Measurements from ENCODE around the gene S100A1.
"Not testable (repeated sequence)": the region's sequence is repeated elsewhere in the genome, so short reads cannot be mapped to it uniquely, and the experiment has no call there.

Gene S100A1

GRCh38 chr1:153633161-153633753 lies 5.0 kb downstream of the S100A1 start:
- DNase-seq: no peak

- peak; percentile 84 for DNase-seq
These were observed 5.8 kb downstream of the S100A1 start, which contains the start of gene CHTOP for GRCh38 chr1:153633754-153634665. Gene CHTOP, plus strand, starts transcription at chr1:153634066. Its CDS starts 2,523 bp downstream, at chr1:153636589.

- DNase-seq: no peak
These were observed 7.6 kb downstream of the S100A1 start for GRCh38 chr1:153635872-153636271.

GRCh38 chr1:153636312-153636711 lies 8.1 kb downstream of the S100A1 start:
- DNase-seq: no peak

GRCh38 chr1:153638261-153638660 lies 10.0 kb downstream of the S100A1 start:
- DNase-seq: no peak

- DNase-seq: no peak
These were observed 11.0 kb downstream of the S100A1 start for GRCh38 chr1:153639280-153639679.

- not testable (repeated sequence) for DNase-seq
These were observed 12.0 kb downstream of the S100A1 start for GRCh38 chr1:153640213-153640612.

GRCh38 chr1:153640861-153641260 lies 12.6 kb downstream of the S100A1 start:
- DNase-seq: no peak

- DNase-seq: no peak
These were observed 13.9 kb downstream of the S100A1 start for GRCh38 chr1:153642161-153642560.

- DNase-seq: no peak
These were observed 14.9 kb downstream of the S100A1 start for GRCh38 chr1:153643100-153643499.

GRCh38 chr1:153643816-153644215 lies 15.6 kb downstream of the S100A1 start:
- no peak for DNase-seq

- DNase-seq: no peak
These were observed 18.6 kb downstream of the S100A1 start for GRCh38 chr1:153646672-153647345.

GRCh38 chr1:153647346-153647714 lies 19.1 kb downstream of the S100A1 start:
- no peak for DNase-seq

GRCh38 chr1:153648000-153648643 lies 19.9 kb downstream of the S100A1 start:
- DNase-seq: no peak

- DNase-seq: no peak
These were observed 21.1 kb downstream of the S100A1 start for GRCh38 chr1:153649137-153649862.

- no peak for DNase-seq
These were observed 21.6 kb downstream of the S100A1 start for GRCh38 chr1:153649863-153650235.

GRCh38 chr1:153651771-153652170 lies 23.5 kb downstream of the S100A1 start:
- DNase-seq: no peak

- no peak for DNase-seq
These were observed 24.7 kb downstream of the S100A1 start for GRCh38 chr1:153652805-153653500.

- no peak for DNase-seq
These were observed 27.1 kb downstream of the S100A1 start for GRCh38 chr1:153655333-153655732.

- peak; percentile 30 for DNase-seq
These were observed 30.4 kb downstream of the S100A1 start, which contains the start of gene SNAPIN for GRCh38 chr1:153658400-153659174. Gene SNAPIN, plus strand, starts transcription at chr1:153658703. Its CDS starts 41 bp downstream, at chr1:153658744.

- DNase-seq: no peak
These were observed 30.9 kb downstream of the S100A1 start for GRCh38 chr1:153659175-153659534.

Data from NCI-H1417 treated with DMSO at 0.1 percent for 48 hours (cell line).